DMS153 treated with DMSO at 0.1 percent for 48 hours (cell line): ENCODE results near the gene SSTR3.
"Not testable (repeated sequence)": the region's sequence is repeated elsewhere in the genome, so short reads cannot be mapped to it uniquely, and the experiment has no call there.

Experiments
- DNase-seq: peaks from one replicate; lab custom pipeline; 2025; ENCODE audit not compliant: unreplicated experiment; lab: John Stamatoyannopoulos, UW

SSTR3 gene

DNA sequence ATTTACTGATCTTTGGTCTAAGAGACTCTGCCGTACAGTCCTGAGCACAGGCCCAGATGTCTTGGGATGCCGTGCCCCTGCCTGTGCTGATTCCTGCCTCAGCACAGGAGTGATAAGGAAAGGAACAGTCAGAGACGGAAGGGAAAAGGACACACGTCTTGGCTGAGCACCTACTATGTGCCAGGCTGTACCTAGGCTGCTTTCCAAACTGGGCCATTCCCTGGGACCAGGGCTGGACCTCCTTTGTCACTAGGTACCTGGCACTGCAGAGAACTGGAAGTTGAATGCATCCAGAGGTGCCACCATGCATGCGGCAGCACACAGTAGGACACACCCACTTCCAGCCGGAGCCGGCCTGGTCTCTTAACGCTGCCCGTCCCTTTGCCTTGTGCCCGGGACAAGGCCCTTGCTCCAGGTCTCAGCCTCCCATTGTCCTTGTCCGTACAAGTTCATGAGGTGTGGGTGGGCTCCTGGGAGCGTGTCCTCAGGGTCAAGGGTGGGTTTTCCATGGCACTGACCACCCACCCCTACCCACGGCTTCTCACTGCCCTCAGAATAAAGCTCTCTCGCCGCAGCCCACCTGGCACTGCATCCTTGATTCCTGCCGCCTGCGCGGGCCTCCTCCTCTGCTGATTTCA lies 1.1 kb upstream of the SSTR3 start:
- DNase-seq: no peak

DNA sequence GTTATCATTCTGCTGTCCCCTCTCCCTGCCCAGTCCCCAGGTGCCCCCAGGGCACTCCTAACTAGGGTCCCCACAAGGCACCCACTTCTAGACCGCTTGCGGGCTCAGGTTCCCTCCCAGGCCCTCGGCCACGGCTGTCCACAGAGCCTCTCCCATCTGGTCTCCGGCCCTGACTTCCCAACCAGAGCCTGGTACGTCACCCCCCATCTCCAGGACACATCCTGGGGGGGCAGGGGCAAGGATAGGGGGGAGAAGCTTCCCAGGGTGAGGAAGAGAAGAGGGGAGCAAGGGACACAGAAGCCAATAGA lies 457 bp downstream of the SSTR3 start:
- no peak for DNase-seq

DNA sequence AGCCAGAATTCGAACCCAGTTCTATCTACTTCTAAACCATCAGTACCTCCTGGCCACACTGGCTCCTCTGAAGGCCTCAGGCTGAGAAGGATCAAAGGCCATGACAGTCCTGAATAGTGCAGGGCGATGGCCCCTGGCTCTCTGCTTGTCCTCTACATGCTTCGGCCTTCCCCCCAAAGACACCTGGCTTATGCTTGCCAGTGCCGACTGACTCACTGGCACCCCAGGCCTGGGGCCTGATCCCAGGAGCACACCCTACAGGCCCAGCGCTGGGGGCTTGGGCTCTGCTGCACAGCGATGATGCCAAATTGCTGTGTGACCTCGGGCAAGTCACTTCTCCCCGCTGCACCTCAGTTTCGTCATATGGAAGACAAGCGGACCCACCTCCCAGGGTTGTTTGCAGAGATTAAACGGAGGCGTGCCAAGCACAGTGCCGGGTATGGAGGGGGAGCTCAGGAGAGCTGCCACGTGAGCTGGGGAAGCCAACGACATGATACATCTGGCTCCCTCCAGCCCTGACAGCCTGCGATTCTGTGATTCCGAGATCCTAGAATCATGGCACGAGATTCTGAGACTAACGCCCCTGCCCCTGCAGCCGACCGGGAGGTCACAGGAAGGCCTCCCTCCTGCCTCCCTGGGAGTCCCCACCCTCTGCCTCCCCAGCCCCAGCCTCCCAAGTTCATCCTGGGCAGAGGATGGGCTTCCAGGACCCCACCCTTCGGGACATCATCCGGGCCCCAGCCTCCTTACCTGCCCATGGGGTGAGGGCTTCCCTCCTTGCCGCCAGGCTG lies 1.0 kb downstream of the SSTR3 start:
- no peak for DNase-seq

DNA sequence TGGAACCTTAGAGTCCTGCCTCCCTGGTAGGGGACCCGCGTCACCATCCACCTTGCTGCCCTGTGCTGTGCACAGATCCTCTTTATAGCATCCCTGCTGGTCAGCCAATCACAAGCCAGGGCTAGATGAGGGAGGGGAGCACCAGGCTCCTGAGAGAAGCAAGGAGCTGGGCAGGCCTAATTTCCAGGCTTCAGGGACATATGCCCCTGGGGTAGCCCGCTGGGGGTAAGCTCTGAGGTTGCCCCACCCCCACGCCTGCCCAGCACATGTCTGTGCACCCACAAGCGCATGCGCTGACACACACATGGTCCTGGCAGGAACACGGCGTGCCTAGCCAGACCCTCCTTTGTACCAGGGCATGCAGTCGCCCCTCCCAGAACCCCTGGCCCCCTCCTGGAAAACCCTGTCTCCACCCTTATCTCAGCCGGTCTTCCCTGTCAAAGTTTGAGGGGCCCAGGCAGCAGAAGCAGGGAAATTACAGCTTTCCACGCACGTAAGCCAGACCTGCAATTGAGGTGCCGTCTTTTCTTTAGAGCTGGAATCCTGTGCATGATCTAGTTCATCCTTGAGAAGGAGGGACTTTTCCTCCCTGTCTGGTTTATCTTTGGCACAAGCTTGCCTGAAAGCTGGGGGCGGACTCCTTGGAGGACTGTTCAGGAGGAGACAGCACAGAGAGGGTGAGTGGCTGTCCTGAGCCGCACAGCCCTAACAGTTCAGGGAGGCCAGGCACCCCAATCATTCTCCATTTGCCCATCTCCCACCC lies 2.1 kb downstream of the SSTR3 start:
- DNase-seq: no peak

DNA sequence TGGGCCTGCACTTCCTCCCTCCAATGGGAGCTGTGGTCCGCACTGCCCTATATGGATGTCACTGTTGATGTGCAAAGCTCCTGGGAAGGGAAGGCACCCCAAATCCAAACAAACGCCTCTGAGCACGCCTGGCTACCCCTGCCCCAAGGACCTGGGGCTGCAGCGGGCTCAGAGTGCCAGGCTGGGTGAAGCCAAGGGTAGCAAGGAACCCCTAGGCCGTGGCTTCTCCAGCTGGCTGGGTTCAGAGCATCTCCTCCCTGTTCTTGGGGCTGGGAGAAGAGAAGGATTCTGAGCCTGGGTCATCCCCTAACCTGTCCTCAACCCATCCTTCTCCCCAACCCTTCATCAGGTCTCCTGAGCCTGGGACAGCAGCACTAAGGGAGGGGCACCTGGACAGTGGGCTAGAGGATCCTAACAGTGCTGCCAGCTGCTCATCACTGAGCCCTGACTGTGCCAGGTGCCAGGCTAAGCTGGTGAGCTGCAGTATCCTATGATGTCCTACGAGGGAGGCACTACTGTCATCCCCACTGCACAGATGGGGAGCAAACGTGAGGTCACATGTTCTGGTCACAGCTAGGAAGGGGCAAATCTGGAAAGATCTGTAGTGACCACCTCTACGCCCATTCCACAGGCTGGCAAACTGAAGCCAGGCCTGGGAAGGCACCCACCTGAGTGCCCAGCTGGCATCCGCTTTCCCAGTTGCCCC lies 3.0 kb downstream of the SSTR3 start:
- DNase-seq: no peak

DNA sequence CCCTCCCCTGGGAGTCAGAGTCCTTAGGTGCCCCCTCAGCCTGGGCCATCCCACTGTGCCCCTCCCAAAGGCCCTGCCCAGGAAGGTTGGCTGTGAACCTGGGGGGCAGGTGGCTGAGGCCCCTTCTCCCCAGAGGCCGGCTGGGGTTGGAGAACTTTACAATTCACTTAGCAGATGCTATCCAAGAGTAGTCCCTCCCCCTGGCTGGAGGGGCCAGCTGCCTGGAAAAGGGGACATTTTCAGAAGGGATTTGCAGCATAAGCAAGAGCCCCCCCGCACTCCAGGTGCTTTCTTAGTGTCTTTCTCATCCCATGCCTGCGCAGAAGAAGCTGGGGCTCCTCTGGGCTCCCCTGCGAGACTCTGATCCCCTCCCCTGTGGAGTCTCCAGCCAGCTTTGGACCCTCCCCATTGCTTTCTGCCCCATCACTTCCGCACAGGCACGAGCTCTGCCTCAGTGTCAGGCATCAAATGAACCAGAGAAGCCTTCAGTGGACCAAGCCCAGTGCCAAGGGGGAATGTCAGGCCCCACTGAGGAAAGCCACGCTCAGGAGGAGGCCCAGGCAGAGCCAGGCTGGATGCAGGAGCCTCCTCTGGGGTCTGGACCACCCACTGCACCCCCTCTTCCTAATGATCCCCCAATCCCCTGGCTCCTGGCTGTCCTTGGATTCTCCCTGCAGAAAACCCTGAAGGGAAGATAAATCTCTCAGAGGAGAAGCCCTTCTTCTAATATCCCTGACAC lies 3.7 kb downstream of the SSTR3 start:
- DNase-seq: no peak

DNA sequence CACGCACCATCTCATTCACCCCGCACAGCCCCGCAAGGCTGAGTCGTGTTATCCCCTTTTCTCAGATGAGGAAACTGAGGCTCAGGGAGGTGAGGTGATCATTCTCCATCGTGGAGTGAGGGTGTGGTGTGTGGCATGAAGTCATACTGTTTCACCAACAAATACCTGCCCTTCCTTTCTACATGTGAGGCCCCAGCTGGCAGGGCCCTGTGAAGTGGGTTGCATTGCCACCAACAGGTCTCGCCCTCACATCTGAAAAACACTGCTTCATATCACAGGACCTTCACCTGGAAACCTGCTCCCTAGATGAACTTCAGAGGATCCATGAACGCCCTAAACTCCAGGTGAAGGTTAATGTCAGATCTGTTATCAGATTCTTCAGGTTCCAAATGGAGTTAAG lies 4.3 kb downstream of the SSTR3 start:
- DNase-seq: no peak

DNA sequence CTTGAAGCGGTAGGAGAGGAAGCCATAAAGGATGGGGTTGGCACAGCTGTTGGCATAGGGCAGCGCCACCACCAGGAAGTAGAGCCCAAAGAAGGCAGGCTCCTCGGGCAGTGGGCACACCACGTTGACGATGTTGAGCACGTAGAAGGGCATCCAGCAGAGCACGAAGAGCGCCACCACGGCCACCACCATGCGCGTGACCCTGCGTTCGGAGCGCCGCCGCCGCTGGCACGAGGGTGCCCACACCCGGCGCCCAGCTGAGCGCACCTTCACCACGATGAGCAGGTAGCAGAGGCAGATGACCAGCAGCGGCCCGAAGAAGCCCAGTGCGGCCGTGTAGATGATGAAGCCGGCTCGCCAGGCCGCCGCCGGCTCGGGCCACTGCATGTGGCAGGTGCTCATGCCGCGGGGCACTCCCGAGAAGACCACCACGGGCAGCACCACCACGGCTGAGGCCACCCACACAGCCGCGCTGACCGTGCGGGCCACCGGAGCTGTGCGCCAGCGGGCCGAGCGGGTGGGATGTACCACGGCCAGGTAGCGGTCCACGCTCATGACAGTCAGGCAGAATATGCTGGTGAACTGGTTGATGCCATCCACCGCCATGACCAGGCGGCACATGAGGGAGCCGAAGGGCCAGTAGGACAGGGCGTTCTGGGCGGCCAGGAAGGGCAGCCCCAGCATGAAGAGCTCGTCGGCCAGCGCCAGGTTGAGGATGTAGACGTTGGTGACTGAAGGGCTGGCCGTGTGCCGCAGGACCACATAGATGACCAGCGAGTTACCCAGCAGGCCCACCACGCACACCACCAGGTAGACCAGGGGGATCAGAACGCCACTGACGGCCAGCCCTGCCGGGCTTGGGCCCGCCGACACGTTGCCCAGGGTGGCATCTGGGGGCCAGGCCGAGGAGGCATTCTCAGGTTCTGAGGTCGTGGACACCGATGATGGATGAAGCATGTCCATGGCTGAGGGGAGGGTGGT lies 5.1 kb downstream of the SSTR3 start:
- no peak for DNase-seq

DNA sequence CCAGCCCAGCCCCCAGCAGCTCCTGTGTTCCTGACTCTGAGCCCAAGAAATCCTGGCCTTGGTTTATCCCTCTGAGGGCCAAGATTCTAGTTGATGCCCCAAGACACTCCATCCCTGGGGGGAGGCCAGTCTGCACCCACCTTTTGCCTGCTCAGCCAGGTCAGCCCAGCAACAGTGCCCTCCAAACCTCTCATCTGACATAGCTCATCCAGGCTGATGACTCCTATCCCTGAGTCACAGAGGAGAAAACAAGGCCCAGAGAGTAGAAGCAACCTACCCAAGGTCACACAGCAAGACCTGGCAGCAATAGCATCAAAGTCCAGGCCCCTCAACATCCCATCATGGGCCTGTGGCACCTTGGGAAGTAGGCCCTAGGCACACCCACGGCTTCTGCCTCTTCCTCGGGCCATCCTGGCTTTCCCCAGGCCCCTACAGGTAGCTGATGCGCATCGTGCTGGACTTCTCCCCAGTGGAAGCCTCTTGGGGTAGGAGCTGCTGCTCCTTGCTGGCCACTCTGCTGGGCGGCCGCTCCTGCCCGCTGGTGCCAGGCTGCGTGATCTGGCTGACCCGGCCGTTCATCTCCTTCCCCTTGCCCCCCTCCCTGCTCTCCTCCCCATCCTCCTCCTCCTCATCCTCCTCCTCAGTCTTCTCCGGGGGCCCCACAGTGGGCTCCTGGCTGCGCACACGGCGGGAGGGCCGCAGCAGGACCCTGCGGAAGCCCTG lies 6.0 kb downstream of the SSTR3 start:
- no peak for DNase-seq

DNA sequence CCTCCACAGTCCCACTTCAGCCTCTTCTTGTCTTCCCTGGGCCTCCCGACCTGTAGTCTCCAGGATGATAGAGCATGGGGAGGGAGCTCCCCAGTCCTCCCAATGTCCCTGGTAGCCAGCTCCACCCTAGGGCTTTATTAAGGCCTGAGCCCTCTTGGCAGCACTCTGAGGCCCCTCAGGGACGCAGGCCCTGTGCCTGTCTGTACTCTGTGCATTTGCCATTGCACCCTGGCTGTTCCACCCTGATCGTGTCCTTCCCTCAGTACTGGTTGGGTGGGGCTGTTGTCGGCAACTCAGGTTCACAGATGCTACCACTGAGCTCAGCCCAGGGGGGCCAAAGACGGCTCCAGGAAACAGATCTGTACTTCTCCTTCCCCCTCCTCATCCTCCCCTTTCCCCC lies 7.2 kb downstream of the SSTR3 start:
- no peak for DNase-seq

DNA sequence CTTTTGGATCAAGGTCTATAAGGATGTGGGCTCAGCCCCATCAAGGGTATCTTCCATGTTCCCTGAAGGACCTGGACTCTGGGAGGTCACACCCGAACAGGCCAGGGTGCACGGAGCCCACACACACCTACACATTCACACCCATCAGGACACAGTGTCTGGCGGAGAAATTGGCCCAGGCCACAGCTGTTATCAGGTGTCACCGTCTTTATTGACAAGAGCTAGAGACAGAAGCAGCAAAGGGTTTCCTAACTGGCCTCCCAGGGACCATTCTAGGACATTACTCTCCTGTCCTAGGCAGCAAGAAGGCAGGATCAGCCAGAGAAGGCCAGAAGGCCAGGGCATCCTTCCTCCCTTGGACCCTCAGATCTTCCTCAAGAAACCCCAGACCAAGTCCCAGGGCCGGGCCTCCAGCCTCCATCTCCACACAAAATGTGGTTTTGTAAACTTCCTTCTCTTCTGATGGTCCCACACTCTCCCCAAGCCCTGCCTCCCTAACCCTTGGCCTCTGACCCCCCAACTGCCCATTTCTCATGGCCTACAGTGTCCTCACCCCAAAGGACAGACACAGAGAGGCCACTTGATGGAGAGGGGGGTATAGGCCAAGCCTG lies 8.1 kb downstream of the SSTR3 start:
- no peak for DNase-seq

DNA sequence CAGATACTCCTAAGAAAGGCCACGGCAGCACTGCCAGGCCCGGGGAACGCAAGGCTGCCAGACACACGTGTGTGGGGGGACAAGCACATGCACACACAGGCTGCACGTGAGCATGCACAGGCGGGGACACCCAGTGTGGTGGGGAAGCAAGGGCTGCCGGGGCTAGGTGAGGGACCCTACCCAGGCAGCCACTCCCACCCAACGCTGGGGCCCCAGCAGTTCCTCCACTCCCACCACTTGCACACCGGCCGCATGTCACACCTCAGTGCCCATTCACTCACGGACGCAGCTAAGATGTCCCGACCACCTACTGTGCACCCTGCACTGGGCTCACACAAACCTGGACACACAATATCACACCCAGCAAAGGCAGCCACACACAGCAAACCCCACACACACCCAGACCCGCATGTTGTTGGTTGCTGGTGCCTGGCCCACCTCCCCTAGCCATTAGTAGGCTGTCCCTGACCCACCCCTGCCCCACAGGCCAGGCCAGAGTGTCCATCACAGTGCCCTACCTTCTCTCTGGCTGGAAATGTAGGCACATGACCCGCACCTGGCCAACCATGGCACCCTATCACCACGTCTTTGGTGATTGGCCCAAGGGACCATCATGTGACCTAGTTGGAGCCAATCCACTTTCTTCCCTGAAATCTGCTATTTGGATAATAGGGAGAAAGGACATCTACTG lies 8.8 kb downstream of the SSTR3 start:
- DNase-seq: no peak

DNA sequence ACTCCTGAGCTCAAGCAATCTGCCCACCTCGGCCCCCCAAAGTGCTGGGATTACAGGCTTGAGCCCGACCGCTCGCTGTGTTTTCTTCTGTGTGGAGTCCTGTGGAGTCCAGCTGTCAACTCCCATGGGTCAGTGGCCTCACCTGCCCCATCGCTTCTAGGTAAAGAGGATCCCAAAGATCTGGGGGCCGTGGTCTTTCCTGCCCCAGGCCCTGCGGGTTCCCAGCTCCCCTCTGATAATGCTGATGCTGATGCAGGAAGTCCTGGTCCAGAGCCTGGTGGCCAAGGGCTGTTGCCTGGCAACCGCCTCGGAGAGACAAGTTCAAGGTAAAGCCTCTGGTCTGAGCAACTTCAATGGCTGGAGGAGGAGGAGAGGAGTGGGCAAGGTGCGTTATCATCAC lies 9.6 kb downstream of the SSTR3 start:
- no peak for DNase-seq

DNA sequence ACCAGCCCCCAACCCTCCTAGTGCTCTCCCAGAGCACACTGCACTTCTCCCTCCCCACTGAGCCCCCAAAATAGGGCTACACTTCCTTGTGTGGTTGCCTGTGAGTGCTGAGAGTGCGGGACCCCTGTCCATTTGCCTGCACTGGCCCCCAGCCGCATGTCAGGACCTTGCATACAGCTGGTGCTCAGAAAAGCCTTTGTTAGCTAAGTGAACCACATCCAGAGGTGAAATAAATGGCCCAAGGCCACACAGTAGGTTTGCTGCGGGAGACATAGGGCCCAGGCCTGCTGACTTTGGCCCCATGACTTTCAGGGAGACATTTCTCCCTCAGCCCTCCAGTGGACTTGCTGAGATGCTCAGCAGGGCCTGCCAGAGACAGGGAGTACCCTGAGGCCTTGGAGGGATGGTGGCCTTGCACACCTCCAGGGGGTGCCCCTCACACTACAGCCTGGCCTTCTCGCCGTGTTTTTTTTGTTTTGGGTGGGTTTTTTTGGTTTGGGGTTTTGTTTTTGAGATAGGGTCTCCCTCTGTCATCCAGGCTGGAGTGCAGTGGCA lies 10.2 kb downstream of the SSTR3 start:
- no peak for DNase-seq

DNA sequence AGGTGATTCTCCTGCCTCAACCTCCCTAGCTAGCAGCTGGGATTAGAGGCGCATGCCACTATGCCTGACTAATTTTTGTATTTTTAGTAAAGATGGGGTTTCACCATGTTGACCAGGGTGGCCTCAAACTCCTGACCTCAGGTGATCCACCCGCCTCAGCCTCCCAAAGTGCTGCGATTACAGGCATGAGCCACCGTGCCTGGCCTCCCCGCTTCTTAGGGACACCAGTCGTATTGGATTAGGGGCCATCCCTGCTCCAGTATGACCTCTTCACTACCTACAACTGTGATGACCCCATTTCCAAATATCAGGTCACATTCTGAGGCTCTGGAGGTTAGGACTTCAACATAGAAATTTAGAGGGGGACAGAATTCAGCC lies 10.8 kb downstream of the SSTR3 start:
- not testable (repeated sequence) for DNase-seq

DNA sequence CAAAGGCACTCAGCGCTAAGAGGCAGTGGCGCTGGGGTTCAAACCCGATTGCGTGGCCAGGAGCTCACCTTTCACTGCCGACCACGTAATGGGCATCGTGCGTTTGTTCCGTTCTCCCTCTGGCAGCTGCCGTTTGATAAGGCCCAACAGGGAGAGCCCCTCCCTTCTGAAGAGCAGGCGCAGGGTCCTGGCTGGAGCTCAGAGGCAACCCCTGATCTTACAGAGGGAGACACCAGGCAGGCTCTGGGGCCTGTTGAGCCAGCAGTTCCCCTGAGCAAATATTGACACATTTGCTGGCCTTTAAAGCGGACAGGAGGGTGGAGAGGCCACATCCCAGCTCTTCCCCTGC lies 12.5 kb downstream of the SSTR3 start:
- peak; percentile 45 for DNase-seq

DNA sequence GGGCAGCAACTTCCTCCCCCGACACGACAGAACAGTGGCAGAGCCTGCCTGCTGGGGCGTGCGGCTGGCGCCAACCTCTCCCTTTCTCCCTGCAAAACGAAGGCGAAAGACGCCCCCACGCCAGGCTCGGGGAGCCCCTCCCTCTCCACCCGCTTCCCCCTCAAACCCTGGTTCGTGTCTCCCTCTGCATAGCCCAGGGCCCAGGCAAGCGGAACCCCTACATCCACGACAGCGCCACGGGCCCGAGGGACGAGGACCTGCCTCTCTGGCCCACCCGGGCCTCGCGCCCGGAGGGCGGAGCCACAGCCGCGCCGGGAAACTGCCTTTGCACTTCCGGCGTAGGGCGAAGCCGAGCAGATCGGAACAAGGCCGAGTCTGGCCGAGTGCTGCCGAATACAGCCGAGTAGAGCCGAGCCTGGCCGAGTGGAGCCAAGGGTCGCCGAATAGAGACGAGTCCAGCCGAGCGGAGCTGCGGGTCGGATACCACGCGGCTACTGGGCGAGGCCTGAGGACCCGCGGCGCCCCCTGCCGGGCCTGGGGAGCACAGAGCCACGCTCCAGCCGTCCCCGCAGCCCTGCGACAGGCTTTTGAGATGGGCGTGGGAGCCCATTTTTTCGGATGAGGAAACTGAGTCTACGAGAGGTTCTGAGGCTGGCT lies 13.0 kb downstream of the SSTR3 start:
- peak; percentile 94 for DNase-seq
